GM21723 (cell line): Measurements from ENCODE around the gene SLC34A3.
"Not testable (repeated sequence)": the region's sequence is repeated elsewhere in the genome, so short reads cannot be mapped to it uniquely, and the experiment has no call there.

ENCODE experiments used
- ATAC-seq: cut with Tn5 transposase; IDR thresholded peaks from one replicate; pipeline ENCODE4 v1.9.1; 2021; ENCODE audit warnings: mild to moderate bottlenecking, moderate library complexity; ENCODE audit not compliant: unreplicated experiment

Gene SLC34A3

DNA sequence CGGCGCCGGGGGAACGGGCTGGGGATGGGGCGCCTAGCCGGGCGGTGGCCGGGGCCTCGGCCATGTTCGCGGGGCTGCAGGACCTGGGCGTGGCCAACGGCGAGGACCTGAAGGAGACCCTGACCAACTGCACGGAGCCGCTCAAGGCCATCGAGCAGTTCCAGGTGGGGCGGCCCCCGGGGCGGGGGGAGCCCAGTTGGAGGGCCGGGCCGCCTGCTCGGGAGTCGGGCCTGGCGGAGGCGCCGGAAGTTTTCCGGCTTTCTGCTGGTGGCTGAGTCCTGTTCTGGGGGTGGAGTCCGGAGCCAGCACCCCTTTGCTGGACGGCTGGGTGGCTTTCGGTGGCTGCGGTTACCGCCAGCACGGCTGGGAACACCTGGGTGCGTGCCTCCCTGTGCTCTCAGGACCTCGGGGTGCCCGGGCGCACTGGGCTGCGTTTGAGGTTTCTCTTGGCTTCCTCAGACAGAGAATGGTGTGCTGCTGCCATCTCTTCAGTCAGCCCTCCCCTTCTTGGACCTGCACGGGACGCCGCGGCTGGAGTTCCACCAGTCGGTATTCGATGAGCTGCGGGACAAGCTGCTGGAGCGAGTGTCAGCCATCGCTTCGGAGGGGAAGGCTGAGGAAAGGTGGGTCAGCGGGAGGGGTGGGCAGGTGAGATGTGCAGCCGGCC, 24.9 kb downstream of the SLC34A3 start:
- peak; percentile 27 for ATAC-seq

GRCh38 chr9:137256362-137256761, 25.7 kb downstream of the SLC34A3 start:
- ATAC-seq: no peak

GRCh38 chr9:137256856-137257255, 26.2 kb downstream of the SLC34A3 start:
- no peak for ATAC-seq

GRCh38 chr9:137262173-137262908, 31.6 kb downstream of the SLC34A3 start:
- ATAC-seq: not testable (repeated sequence)

GRCh38 chr9:137262909-137263285, 32.2 kb downstream of the SLC34A3 start:
- ATAC-seq: no peak

GRCh38 chr9:137263506-137263905, 32.8 kb downstream of the SLC34A3 start:
- ATAC-seq: no peak

DNA sequence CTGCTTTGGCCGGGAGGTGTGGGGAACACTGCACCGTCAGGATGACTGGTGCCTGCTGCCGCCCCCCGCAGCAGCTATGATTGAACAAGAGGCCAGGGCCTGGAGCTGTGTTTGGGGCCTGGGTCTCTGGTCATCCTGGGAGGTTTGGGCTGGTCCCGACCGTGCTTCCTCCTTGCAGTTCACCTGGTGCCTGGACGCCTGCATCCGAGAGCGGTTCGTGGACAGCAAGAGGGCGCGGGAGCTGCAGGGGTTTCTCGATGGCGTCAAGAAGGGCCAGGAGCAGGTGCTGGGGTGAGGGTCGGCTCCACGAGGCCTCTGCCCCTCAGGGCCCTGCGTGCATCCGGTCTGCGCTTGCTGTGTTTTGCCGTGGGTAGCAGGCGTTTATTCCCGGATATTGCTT, 33.4 kb downstream of the SLC34A3 start:
- ATAC-seq: no peak

DNA sequence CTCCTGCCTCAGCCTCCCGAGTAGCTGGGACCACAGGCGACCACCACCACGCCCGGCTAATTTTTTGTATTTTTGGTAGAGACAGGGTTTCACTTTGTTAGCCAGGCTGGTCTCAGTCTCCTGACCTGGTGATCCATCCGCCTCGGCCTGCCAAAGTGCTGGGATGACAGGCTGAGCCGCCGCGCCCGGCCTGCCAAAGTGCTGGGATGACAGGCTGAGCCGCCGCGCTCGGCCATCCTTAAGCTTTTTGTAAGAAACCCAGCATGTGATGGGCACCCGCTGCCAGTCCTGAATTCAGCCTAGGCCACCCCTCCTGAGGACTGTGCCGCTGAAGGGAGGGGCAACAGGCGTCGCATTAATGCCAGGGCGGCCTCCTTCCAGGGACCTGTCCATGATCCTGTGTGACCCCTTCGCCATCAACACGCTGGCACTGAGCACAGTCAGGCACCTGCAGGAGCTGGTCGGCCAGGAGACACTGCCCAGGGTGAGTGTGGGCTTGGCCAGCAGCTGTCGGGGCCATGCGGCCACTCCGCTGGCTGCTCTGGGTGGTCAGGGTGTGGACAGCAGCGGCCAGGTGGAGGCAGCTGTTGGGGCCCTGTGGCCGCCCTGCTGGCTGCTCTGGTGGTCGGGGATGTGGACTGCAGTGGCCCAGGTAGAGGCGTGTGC, 34.9 kb downstream of the SLC34A3 start:
- no peak for ATAC-seq

DNA sequence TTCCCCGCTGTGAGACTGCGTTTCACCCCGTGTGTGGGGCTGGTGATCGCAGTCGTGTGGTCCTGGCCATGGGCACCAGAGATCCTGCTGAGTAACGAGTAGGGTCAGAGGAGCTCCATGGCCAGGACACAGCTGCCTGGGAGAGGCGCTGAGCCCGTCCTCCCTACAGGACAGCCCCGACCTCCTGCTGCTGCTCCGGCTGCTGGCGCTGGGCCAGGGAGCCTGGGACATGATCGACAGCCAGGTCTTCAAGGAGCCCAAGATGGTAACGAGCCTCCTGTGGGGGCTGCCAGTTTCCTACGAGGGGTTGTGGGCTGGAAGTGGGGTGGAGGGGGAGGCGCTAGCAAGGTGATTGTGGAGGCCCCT, 35.4 kb downstream of the SLC34A3 start:
- ATAC-seq: no peak

DNA sequence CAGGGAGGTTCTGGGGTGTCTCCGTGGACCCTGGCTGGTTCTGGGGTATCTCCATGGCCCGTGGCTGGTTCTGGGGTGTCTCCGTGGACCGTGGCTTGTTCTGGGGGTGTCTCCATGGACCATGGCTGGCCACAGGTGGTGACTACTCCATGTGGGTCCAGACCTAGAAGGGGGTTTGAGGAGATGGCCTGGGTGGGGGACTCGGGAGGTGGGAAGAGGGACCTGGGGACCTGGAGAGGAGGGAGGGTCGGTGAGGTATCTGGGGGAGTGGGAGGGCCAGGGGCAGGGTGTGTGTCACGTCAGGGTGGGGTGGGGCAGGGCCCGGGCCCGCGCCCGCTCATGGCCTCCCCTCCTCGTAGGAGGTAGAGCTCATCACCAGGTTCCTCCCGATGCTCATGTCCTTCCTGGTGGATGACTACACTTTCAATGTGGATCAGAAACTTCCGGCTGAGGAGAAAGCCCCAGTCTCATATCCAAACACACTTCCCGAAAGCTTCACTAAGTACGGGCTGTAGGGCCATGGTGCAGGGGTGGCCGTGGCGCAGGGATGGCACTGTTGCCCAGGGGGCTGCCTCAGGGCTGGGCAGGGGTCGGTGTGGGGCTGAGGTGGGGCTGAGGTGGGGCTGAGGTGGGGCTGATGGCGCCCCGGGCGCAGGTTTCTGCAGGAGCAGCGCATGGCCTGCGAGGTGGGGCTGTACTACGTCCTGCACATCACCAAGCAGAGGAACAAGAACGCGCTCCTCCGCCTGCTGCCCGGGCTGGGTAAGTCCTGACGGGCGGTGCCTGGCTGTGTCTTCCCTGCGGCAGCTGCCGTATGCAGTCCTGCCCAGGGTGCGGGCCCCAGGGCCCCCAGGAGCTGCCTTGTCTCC, 36.1 kb downstream of the SLC34A3 start:
- ATAC-seq: no peak

GRCh38 chr9:137267933-137268355, 37.2 kb downstream of the SLC34A3 start:
- no peak for ATAC-seq

DNA sequence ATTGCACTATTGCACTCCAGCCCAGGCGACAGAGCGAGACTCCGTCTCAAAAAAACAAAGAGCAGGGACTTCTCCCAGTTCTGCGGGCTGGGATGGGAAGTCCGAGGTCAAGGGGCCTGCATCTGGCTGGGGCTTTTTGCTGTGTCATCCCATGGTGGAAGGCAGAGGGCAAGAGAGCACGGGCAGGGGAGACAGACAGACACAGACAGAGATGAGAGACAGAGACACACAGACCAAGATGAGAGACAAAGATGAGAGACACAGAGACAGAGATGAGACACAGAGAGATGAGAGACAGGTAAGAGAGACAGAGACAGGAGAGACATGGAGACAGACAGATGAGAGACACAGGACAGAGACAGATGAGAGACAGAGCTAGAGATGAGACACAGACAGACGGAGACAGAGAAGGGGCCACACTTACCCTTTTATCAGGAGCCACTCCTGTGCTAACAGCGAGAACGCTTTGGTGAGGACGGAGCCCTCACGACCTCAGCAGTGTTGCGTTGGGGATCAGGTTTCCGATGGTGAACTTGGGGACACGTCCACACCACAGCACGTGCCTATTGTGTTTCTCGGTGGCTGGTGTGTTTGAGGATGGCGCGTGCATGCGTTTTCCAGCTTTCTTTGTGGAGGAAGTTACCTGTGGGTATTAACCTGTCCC, 38.0 kb downstream of the SLC34A3 start:
- ATAC-seq: no peak

DNA sequence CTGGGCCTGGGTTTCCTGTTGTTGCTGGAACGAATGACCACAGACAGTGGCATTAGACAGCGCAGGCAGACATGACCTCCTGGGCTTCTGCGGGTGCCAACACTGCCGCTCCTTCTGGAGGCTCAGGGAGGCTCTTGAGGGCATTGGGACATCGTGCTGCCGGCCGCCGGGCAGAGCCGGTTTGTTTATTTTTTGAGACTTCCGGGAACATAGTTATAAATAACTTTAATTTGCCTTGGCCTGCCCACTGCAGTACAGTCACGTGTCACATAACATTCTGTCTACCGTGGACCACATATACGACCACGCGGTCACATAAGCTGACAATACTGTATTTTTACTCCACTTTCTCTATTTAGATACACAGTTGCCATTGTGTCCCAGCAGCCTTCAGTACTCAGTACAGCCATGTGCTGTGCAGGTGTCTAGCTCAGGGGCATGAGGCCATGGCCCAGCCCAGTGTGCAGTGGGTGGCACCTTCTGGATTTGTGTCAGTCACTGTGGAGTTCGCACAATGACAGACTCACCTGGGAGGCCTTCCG, 38.6 kb downstream of the SLC34A3 start:
- no peak for ATAC-seq

GRCh38 chr9:137270929-137271695, 40.4 kb downstream of the SLC34A3 start:
- no peak for ATAC-seq

DNA sequence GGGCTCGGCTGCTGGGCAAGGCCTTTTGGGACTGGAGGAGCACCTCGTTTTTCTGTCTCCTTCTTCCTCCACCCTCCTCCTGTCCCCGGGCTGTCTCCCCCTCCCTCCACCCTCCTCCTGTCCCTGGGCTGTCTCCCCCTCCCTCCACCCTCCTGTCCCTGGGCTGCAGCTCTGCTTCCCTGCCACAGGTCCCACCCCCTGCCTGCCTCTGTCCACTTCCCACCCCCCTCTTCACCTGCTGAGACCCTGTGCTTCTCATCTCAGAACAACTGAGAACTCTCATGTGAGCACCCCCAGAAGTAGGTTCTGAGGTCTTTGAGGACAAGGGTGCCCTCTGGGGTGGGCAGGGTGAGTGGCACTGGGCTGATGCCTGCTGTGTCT, 41.0 kb downstream of the SLC34A3 start:
- no peak for ATAC-seq

- ATAC-seq: no peak
These were observed 41.8 kb downstream of the SLC34A3 start for GRCh38 chr9:137272241-137273094.

DNA sequence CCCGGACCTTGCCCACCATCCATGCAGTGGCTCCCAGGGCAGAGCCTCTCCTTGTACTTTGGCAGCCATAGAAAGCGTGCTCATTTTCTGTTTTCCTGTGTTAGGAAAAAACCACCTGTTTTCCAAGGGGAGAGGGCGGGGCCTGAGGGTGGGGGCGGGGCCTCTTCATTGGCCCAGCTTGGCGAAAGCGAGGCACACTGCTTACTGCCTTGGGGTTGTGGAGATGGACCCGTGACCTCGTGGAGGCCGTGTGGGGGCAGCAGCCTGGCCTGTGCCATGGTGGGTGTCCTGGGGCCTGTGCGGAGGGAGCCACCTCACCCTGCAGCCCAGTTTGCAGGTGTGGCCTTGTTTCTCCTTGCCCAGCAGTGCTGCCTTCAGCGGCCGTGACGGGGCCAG, 42.4 kb downstream of the SLC34A3 start:
- no peak for ATAC-seq

DNA sequence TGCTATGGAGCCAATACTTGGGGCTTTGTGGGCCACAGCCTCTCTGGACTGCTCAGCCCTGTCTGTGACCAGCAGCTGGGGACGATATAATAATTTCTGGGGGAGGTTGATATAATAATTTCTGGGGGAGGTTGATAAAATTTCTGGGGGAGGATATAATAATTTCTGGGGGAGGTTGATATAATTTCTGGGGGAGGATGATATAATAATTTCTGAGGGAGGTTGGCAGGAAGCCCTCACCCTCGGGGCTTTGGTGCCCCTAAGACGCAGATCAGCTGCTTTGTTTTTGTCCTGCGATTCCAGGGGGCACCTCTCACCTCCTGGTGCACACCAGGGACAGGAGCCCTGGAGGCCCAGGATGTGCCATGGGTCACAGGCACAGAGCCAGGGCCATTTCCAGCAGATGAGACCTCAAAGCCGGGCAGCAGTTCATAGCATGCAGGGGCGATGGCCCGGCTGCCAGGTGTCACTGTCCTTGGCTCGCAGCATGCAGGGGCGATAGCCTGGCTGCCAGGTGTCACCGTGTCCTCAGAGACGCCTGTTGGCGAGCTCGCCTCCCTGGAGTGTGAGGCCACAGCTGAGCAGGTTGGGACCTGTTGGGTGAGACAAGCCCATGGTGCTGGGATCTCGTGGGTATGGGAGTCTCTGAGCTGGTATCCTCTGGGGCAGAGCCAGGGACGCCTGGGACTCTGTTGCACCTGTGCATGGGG, 43.1 kb downstream of the SLC34A3 start:
- no peak for ATAC-seq
